RPMI7951 (cell line): ENCODE results near the gene CLCA4. TPM values are rescaled to one million over a fixed set of nuclear protein-coding genes. Genes with fewer than 3 reads are reported as not detected.

Source experiments
- DNase-seq: peaks from one replicate; pipeline ENCODE4 v3.0.0-alpha.2; 2012; ENCODE audit warnings: low read depth
- total RNA-seq: library from RNA; depleted of rRNA; stranded (reverse); fragments of >200 nt; shearing (Covaris generic); gene quantifications from 2 replicates; pipeline ENCODE4 v1.2.3, GENCODE V29; 2014; rRNA removed

Gene CLCA4
- total RNA-seq, 1 experiment from 2014 or later, result not detected

DNA sequence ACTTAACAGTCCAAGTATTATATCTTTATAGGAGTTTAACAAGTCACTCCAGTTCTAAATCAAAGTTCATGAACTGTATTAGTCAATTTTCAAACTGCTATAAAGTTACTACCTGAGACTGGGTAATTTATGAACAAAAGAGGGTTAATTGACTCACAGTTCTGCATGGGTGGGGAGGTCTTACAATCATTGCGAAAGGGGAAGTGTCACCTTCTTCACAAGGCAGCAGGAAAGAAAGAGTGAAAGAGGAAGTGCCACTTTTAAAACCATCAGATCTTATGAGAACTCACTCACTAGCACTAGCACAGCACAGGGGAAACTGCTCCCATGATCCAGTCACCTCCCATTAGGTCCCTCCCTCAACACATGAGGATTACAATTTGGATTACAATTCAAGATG lies 70.0 kb downstream of the CLCA4 start:
- DNase-seq, result no peak

DNA sequence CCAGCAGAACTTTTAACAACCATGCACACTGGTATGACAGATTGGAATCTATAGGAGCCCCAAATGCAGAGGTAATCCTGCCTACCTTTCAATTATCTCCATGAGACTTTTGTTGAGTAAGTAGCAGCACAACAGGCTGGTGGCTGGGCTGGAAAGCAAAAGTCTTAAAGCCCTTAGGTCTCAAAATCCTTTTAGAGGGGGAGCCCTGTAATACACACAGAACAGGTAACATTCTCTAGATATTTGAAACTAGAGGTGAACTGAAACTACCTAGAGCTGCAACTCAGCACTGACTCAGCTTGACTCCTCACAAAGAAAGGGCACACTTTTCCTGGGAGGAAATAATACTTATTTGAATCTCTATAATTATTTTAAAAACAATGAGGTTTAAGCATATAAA lies 71.5 kb downstream of the CLCA4 start:
- no peak for DNase-seq

DNA sequence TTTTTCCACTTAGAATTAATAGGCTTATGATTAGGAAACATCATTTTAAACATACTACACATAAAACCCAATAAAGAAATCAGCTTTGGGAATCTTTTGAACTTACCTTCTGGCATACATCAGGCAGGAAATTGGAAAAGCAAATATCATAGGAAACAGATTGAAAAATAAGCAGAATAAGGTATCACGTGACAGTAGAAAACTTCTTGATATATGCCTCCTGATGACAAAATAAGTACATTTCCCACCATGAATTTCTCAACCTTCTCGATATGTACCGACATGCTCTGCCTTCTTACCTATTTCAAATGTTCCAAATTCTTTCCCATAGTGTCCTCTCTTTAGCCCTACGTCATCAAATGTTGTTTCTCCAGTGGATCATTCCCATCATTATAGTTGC lies 72.4 kb downstream of the CLCA4 start:
- DNase-seq, result no peak

DNA sequence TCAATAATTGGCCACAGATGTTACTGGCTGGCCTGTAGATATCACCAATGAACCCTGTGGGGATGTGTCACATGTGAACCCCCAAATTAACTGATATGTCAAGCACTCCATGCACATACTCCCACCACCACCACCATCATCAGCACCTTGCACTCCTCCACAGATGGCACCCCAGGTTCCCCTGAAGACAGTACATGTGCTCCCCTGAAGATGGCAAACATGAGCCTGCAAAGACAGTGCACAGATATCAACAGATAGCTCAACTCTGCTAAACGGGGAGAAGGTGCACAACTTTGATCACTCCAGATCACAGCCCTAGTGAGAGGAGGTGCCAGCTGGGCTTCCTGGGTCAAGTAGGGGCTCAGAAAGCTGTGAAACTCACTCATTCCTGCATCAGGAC lies 74.4 kb downstream of the CLCA4 start:
- DNase-seq, result no peak

Other genes starting within 250 kb of the CLCA4 start
- gene ODF2L, start 150.8 kb upstream of the CLCA4 start, total RNA-seq, result 40.2 and 44.8 TPM in 2 replicates
- 0.29 and 0.36 TPM in 2 replicates for gene CLCA2, start 122.9 kb upstream of the CLCA4 start, total RNA-seq
- not detected in 2 replicates for gene CLCA1, start 78.2 kb upstream of the CLCA4 start, total RNA-seq
- 45.6 and 53.6 TPM in 2 replicates for gene SH3GLB1, start 157.5 kb downstream of the CLCA4 start, total RNA-seq